SJSA1 (cell line): ENCODE data around the gene PROCA1. TPM values are rescaled to one million over a fixed set of nuclear protein-coding genes. Genes with fewer than 3 reads are reported as not detected.
"Not testable (repeated sequence)": the region's sequence is repeated elsewhere in the genome, so short reads cannot be mapped to it uniquely, and the experiment has no call there.

Experiments
- DNase-seq, 2 experiments: peaks; one replicate each; pipeline ENCODE4 v3.0.0-alpha.2; 2015 to 2020; ENCODE audit warnings: low spot score in 2 of 2, low read depth in 1 of 2
- H3K27ac ChIP-seq: fragments of 250-450 bp; sonication (Bioruptor Pico); 2 replicates; pipeline ENCODE4 v1.5.1; 2020; ENCODE audit warnings: mild to moderate bottlenecking, moderate library complexity
- H3K27me3 ChIP-seq: fragments of 250-450 bp; sonication (Bioruptor Pico); replicated peaks from 2 replicates; pipeline ENCODE4 v1.5.1; 2020; ENCODE audit warnings: mild to moderate bottlenecking, moderate library complexity
- H3K36me3 ChIP-seq: fragments of 250-450 bp; sonication (Bioruptor Pico); 2 replicates; pipeline ENCODE4 v1.5.1; 2020; ENCODE audit warnings: mild to moderate bottlenecking
- H3K4me1 ChIP-seq: fragments of 250-450 bp; sonication (Bioruptor Pico); replicated peaks from 2 replicates; pipeline ENCODE4 v1.6.1; 2021; ENCODE audit warnings: mild to moderate bottlenecking
- H3K4me3 ChIP-seq: fragments of 250-450 bp; sonication (Bioruptor Pico); 2 replicates; pipeline ENCODE4 v1.5.1; 2020; ENCODE audit warnings: mild to moderate bottlenecking
- H3K9me3 ChIP-seq: fragments of 250-450 bp; sonication (Bioruptor Pico); replicated peaks from 2 replicates; pipeline ENCODE4 v1.5.1; 2020; ENCODE audit warnings: mild to moderate bottlenecking
- total RNA-seq: library from RNA; depleted of rRNA; stranded (reverse); fragments of >200 nt; shearing (Covaris generic); gene quantifications from 2 replicates; pipeline ENCODE4 v1.2.3, GENCODE V29; 2014

Gene PROCA1
- total RNA-seq, 1 experiment from 2014 or later = 0.53 TPM

DNA sequence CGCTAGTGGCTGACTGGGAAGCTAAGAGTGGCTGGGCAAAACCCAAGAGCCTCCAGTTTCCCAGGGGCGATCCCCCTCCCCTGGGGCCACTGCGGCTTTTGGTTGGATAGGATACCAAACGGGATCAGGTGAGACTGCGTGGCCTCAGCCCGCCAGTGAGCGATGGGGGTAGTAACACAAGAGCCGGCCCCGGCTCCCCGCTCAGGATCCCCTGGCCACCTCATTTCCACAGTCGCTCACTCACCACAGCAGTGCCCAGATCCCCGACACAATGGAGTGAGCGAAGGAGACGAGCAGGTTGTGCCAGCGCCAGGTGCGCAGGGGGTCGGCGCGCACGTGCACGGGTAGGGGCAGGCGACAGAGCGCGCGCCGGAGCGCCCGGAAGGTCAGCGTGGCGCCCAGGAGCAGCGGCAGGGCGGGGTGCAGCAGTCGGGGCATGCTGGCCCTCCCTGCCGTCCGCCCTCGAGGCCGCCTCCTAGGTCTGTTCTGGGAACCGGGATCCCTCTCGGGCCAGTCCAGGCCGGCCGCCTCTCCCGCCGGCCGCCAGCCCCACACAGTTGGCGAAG lies 14.1 kb upstream of the PROCA1 start:
- peak overlapping the region; percentile 59 for H3K4me3 ChIP-seq
- H3K27me3 ChIP-seq = no peaks in the 10 kb centered on the region
- DNase-seq = peak; percentile 85 to 88
- H3K36me3 ChIP-seq = peaks cover 50% of the 10 kb centered on the region
- H3K4me1 ChIP-seq = peaks cover 52% of the 10 kb centered on the region
- no peaks in the 10 kb centered on the region for H3K9me3 ChIP-seq
- H3K27ac ChIP-seq = peak overlapping the region; percentile 24; the same call in 1 of the 2 replicates

- Histone ChIP-seq H3K27me3 (no peaks in the 10 kb centered on the region), H3K4me1 (peaks cover 52% of the 10 kb centered on the region), H3K36me3 (peaks cover 55% of the 10 kb centered on the region), H3K4me3 (peak overlapping the region; percentile 59), H3K27ac (no peak overlapping the region), H3K9me3 (no peaks in the 10 kb centered on the region)
- DNase-seq = peak in 1 of 2 experiments; percentile 46
Observed at GRCh38 chr17:28725166-28725659, 13.5 kb upstream of the PROCA1 start.

DNA sequence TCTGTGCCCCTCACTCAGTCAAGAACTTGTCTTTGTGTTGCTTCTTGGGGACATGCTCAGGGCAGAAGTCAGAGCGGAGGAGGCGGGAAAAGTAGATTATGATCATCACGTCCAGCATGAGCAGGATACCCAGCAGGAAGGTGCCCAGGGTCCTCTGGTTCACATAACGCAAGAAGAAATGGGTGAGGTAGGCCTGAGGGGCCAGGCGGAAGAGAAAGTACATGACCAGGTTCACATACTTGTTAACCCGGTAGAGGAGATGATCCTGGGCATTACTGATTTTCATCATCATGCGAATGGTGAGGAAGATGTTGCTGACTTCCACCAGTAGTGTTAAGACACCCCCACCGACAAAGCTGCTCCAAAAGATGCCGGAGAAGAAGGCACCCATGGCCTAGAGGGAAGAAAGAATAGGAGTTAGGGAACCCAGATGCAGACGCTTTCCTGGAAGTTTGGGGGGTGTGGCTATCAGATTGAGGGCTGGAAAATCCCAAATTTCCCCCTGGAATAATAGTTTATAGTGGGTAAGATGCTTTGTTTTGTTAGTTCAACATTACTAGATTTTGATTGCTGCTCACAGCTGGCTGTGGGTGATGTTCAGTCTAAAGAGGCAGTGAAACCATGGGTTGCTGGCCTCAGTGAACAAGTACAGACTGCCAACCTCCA lies 12.9 kb upstream of the PROCA1 start:
- no peak overlapping the region for H3K4me3 ChIP-seq
- H3K9me3 ChIP-seq = no peaks in the 10 kb centered on the region
- no peak overlapping the region for H3K27ac ChIP-seq
- H3K27me3 ChIP-seq = no peaks in the 10 kb centered on the region
- peaks cover 59% of the 10 kb centered on the region for H3K36me3 ChIP-seq
- no peak for DNase-seq
- H3K4me1 ChIP-seq = peaks cover 52% of the 10 kb centered on the region

- DNase-seq, H3K9me3 ChIP-seq, H3K27ac ChIP-seq, H3K4me3 ChIP-seq, H3K27me3 ChIP-seq: not testable (repeated sequence)
- Histone ChIP-seq H3K4me1 (peaks cover 53% of the 10 kb centered on the region), H3K36me3 (peaks cover 59% of the 10 kb centered on the region)
Observed at GRCh38 chr17:28723836-28724499, 12.3 kb upstream of the PROCA1 start.

- DNase-seq = no peak
- H3K4me1 ChIP-seq = peaks cover 57% of the 10 kb centered on the region
- H3K36me3 ChIP-seq = peaks cover 59% of the 10 kb centered on the region
- no peak overlapping the region for H3K27ac ChIP-seq
- H3K4me3 ChIP-seq = no peak overlapping the region
- H3K9me3 ChIP-seq = no peaks in the 10 kb centered on the region
- no peaks in the 10 kb centered on the region for H3K27me3 ChIP-seq
Observed at GRCh38 chr17:28723159-28723835, 11.6 kb upstream of the PROCA1 start.

DNA sequence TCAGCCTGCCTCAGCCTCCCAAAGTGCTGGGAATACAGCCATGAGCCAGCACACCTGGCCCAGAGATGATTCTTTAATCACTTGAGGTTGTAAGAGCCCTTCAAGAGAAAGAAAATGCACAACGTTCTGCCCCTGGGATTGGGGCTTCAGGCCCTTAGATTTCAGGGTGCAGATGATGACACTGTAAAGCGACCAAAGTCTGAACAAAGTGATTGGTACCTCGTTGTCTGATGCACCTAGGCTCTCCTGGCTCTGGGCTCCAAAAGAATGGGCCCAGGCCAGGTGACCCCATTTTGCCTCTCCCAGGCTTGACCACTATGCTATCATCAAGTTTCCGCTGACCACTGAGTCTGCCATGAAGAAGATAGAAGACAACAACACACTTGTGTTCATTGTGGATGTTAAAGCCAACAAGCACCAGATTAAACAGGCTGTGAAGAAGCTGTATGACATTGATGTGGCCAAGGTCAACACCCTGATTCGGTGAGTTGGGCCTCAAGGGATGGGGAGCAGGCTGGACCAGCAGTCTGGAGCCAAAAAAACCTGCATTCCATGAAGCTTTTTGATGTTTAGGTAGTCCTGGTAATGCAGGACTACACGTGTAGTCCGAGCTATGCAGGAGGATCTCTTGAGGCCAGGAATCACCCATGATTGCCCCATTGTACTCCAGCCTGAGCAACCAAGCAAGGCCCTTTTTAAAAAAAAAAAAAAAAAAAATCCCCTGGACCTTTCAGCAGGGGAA lies 10.9 kb upstream of the PROCA1 start:
- no peaks in the 10 kb centered on the region for H3K9me3 ChIP-seq
- H3K36me3 ChIP-seq = peaks cover 59% of the 10 kb centered on the region
- H3K27me3 ChIP-seq = no peaks in the 10 kb centered on the region
- no peak overlapping the region for H3K27ac ChIP-seq
- H3K4me3 ChIP-seq = no peak overlapping the region
- H3K4me1 ChIP-seq = peaks cover 50% of the 10 kb centered on the region
- DNase-seq = no peak

DNA sequence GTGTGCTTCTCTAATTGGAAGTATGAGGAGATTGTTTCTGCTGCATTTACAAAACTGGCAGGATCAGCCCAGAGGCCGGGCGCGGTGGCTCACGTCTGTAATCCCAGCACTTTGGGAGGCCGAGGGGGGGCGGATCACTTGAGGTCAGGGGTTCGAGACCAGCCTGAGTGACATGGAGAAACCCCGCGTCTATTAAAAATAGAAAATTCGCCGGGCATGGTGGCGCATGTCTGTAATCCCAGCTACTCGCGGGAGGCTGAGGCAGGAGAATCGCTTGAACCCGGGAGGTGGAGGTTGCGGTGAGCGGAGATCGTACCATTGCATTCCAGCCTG lies 9.3 kb upstream of the PROCA1 start:
- DNase-seq, H3K27ac ChIP-seq, H3K9me3 ChIP-seq, H3K27me3 ChIP-seq: not testable (repeated sequence)
- Histone ChIP-seq H3K36me3 (peaks cover 75% of the 10 kb centered on the region), H3K4me1 (peaks cover 42% of the 10 kb centered on the region), H3K4me3 (peak overlapping the region; percentile 77)

GRCh38 chr17:28720247-28720996 lies 8.7 kb upstream of the PROCA1 start:
- H3K27ac ChIP-seq = peak overlapping the region; percentile 89
- H3K36me3 ChIP-seq = peaks cover 76% of the 10 kb centered on the region
- no peak for DNase-seq
- H3K4me3 ChIP-seq = peak overlapping the region; percentile 77
- peaks cover 42% of the 10 kb centered on the region for H3K4me1 ChIP-seq
- H3K9me3 ChIP-seq = no peaks in the 10 kb centered on the region
- H3K27me3 ChIP-seq = no peaks in the 10 kb centered on the region

GRCh38 chr17:28719021-28719433 lies 7.3 kb upstream of the PROCA1 start:
- Histone ChIP-seq H3K36me3 (peaks cover 76% of the 10 kb centered on the region), H3K4me3 (peak overlapping the region; percentile 77), H3K9me3 (no peaks in the 10 kb centered on the region), H3K27me3 (no peaks in the 10 kb centered on the region), H3K4me1 (peaks cover 37% of the 10 kb centered on the region), H3K27ac (peak overlapping the region; percentile 89)
- DNase-seq = peak in 1 of 2 experiments; percentile 85

DNA sequence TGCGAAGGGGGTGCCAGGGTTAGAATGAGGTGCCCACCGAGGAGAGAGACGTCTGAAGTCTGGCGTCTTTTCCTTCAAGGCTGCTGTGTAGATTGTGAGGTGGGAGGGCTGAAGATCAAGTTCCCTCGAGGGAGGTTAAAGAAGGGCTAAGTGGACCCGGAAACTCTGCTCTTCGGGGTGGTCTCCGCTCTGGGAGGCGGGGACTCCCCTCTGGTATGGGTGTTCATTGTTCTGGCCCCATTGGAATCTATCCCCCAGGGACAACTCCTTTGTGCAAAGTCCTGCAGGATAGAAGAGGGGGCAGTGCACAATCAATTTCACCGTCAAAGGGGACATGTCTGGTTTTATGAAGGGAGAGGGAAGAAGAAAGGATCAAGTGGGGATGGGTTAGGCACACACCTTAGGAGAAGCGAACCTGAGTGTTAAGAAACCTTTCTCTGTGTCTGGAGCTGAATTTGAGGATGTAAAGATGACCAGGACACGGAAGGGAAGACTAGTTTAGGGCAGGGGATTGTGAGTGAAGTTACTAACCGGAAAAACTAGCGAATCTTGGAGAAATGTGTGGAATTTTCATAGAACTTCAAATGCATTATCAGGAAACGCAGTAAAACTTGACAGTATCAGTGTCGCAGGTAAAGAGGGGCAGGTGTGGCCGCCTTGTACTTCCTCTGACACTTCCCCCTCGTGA lies 6.8 kb upstream of the PROCA1 start:
- peaks cover 78% of the 10 kb centered on the region for H3K36me3 ChIP-seq
- H3K4me3 ChIP-seq = peak overlapping the region; percentile 77
- H3K4me1 ChIP-seq = peaks cover 37% of the 10 kb centered on the region
- DNase-seq = peak; percentile 97 to 99
- no peaks in the 10 kb centered on the region for H3K27me3 ChIP-seq
- peak overlapping the region; percentile 89 for H3K27ac ChIP-seq
- H3K9me3 ChIP-seq = no peaks in the 10 kb centered on the region

- Histone ChIP-seq H3K27ac (peak within 1 kb of the TSS; percentile 89), H3K9me3 (no peaks in the 10 kb centered on the region), H3K4me3 (peak within 1 kb of the TSS; percentile 77), H3K4me1 (peaks cover 39% of the 10 kb centered on the region), H3K36me3 (peaks cover 78% of the 10 kb centered on the region), H3K27me3 (no peaks in the 10 kb centered on the region)
- DNase-seq = peak; percentile 90 to 94
Observed at GRCh38 chr17:28717578-28718332, 6.1 kb upstream of the PROCA1 start, which contains the start of gene RAB34. TSS of gene RAB34 (minus strand) at chr17:28717868. CDS start at chr17:28717266, 602 bp downstream.
